GM23338 (cell line): ENCODE data around the gene HK2.
"Not testable (repeated sequence)": the region's sequence is repeated elsewhere in the genome, so short reads cannot be mapped to it uniquely, and the experiment has no call there.

ENCODE experiments used
- CREB1 ChIP-seq: fragments of 250-450 bp; sonication (Bioruptor Pico); IDR thresholded peaks from 2 replicates; pipeline ENCODE4 v1.5.0; 2020; ENCODE audit warnings: low read depth, mild to moderate bottlenecking, moderate library complexity
- EZH2 ChIP-seq: fragments of 200-600 bp; sonication (generic); IDR thresholded peaks from one replicate; pipeline ENCODE4 v1.8.0; 2017; ENCODE audit warnings: antibody characterized with exemption, mild to moderate bottlenecking, low read depth; ENCODE audit not compliant: unreplicated experiment
- EZH2phosphoT487 ChIP-seq: fragments of 200-600 bp; sonication (generic); IDR thresholded peaks from one replicate; pipeline ENCODE4 v1.8.1; 2018; ENCODE audit warnings: antibody characterized with exemption; ENCODE audit not compliant: unreplicated experiment
- JUNB ChIP-seq: IDR thresholded peaks from one replicate; pipeline ENCODE4 v1.6.1; 2016; ENCODE audit warnings: antibody characterized with exemption; ENCODE audit not compliant: unreplicated experiment
- NANOG ChIP-seq: IDR thresholded peaks from 2 replicates; pipeline ENCODE4 v1.6.1; 2016; ENCODE audit warnings: antibody characterized with exemption, borderline replicate concordance
- POLR2AphosphoS5 ChIP-seq: IDR thresholded peaks from 2 replicates; pipeline ENCODE4 v1.6.1; 2016; ENCODE audit warnings: antibody characterized with exemption, low read depth
- STAT1 ChIP-seq: IDR thresholded peaks from one replicate; pipeline ENCODE4 v1.6.1; 2016; ENCODE audit warnings: antibody characterized with exemption; ENCODE audit not compliant: unreplicated experiment
- ZNF114 ChIP-seq: fragments of 250-450 bp; sonication (Bioruptor Pico); IDR thresholded peaks from 2 replicates; pipeline ENCODE4 v1.5.0; 2020; ENCODE audit warnings: mild to moderate bottlenecking, moderate library complexity
- ZNF331 ChIP-seq: fragments of 250-450 bp; sonication (Bioruptor Pico); IDR thresholded peaks from 2 replicates; pipeline ENCODE4 v1.5.0; 2020; ENCODE audit warnings: low read depth, mild to moderate bottlenecking, moderate library complexity
- TF ChIP-seq, protein P1 (sequence below), 2 experiments: fragments of 200-600 bp in 1 of 2; sonication (generic) in 1 of 2; conservative IDR thresholded peaks; 2 replicates each; pipeline versions ENCODE4 v1.5.1 to v1.6.1; 2016 to 2017; ENCODE audit warnings: antibody characterized with exemption in 2 of 2, low read depth in 2 of 2, mild to moderate bottlenecking in 2 of 2, moderate library complexity in 1 of 2
- TF ChIP-seq, protein P2 (sequence below): IDR thresholded peaks from one replicate; pipeline ENCODE4 v1.6.1; 2018; ENCODE audit warnings: antibody characterized with exemption; ENCODE audit not compliant: unreplicated experiment
- TF ChIP-seq, protein P3 (sequence below): IDR thresholded peaks from 2 replicates; pipeline ENCODE4 v1.6.1; 2016; ENCODE audit warnings: antibody characterized with exemption
- TF ChIP-seq, protein P4 (sequence below): fragments of 250-450 bp; sonication (Bioruptor Pico); IDR thresholded peaks from 2 replicates; pipeline ENCODE4 v1.5.0; 2020; ENCODE audit warnings: mild to moderate bottlenecking, moderate library complexity

DNA sequence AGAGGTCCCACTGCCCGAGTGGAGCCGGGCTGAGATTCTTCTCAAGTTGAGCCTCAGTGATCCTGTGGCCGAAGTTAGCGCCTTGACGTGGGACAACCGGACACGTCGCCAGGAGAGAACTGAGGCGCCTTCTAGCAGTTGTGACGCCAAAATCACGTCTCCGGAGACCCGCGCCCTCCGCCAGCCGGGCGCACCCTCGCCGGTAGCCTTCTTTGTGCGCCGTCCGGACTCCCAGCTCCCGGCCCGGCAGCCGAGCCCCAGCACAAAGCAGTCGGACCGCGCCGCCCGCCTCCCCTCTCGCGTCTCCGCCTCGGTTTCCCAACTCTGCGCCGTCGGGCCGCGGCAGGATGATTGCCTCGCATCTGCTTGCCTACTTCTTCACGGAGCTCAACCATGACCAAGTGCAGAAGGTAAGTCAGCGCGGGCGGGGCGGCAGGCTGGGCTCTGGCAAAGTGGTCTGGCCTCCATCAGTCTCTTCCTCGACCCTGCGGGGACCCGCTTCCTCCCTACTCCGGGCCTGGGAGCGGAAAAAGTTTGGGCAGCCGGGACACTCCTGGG lies 386 bp downstream of the HK2 start:
- TF ChIP-seq, protein P1, sequence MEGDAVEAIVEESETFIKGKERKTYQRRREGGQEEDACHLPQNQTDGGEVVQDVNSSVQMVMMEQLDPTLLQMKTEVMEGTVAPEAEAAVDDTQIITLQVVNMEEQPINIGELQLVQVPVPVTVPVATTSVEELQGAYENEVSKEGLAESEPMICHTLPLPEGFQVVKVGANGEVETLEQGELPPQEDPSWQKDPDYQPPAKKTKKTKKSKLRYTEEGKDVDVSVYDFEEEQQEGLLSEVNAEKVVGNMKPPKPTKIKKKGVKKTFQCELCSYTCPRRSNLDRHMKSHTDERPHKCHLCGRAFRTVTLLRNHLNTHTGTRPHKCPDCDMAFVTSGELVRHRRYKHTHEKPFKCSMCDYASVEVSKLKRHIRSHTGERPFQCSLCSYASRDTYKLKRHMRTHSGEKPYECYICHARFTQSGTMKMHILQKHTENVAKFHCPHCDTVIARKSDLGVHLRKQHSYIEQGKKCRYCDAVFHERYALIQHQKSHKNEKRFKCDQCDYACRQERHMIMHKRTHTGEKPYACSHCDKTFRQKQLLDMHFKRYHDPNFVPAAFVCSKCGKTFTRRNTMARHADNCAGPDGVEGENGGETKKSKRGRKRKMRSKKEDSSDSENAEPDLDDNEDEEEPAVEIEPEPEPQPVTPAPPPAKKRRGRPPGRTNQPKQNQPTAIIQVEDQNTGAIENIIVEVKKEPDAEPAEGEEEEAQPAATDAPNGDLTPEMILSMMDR (conservative IDR thresholded peaks at IDR 0.05; ENCODE audit: low read depth in 2 of 2) = not testable (repeated sequence)
- not testable (repeated sequence) for TF ChIP-seq JUNB; STAT1; EZH2; POLR2AphosphoS5; EZH2phosphoT487; CREB1; ZNF114; ZNF331 (CRISPR knock-in tag); NANOG
- TF ChIP-seq, protein P2, sequence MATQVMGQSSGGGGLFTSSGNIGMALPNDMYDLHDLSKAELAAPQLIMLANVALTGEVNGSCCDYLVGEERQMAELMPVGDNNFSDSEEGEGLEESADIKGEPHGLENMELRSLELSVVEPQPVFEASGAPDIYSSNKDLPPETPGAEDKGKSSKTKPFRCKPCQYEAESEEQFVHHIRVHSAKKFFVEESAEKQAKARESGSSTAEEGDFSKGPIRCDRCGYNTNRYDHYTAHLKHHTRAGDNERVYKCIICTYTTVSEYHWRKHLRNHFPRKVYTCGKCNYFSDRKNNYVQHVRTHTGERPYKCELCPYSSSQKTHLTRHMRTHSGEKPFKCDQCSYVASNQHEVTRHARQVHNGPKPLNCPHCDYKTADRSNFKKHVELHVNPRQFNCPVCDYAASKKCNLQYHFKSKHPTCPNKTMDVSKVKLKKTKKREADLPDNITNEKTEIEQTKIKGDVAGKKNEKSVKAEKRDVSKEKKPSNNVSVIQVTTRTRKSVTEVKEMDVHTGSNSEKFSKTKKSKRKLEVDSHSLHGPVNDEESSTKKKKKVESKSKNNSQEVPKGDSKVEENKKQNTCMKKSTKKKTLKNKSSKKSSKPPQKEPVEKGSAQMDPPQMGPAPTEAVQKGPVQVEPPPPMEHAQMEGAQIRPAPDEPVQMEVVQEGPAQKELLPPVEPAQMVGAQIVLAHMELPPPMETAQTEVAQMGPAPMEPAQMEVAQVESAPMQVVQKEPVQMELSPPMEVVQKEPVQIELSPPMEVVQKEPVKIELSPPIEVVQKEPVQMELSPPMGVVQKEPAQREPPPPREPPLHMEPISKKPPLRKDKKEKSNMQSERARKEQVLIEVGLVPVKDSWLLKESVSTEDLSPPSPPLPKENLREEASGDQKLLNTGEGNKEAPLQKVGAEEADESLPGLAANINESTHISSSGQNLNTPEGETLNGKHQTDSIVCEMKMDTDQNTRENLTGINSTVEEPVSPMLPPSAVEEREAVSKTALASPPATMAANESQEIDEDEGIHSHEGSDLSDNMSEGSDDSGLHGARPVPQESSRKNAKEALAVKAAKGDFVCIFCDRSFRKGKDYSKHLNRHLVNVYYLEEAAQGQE = not testable (repeated sequence)
- TF ChIP-seq, protein P3, sequence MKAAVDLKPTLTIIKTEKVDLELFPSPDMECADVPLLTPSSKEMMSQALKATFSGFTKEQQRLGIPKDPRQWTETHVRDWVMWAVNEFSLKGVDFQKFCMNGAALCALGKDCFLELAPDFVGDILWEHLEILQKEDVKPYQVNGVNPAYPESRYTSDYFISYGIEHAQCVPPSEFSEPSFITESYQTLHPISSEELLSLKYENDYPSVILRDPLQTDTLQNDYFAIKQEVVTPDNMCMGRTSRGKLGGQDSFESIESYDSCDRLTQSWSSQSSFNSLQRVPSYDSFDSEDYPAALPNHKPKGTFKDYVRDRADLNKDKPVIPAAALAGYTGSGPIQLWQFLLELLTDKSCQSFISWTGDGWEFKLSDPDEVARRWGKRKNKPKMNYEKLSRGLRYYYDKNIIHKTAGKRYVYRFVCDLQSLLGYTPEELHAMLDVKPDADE = not testable (repeated sequence)
- TF ChIP-seq, protein P4, sequence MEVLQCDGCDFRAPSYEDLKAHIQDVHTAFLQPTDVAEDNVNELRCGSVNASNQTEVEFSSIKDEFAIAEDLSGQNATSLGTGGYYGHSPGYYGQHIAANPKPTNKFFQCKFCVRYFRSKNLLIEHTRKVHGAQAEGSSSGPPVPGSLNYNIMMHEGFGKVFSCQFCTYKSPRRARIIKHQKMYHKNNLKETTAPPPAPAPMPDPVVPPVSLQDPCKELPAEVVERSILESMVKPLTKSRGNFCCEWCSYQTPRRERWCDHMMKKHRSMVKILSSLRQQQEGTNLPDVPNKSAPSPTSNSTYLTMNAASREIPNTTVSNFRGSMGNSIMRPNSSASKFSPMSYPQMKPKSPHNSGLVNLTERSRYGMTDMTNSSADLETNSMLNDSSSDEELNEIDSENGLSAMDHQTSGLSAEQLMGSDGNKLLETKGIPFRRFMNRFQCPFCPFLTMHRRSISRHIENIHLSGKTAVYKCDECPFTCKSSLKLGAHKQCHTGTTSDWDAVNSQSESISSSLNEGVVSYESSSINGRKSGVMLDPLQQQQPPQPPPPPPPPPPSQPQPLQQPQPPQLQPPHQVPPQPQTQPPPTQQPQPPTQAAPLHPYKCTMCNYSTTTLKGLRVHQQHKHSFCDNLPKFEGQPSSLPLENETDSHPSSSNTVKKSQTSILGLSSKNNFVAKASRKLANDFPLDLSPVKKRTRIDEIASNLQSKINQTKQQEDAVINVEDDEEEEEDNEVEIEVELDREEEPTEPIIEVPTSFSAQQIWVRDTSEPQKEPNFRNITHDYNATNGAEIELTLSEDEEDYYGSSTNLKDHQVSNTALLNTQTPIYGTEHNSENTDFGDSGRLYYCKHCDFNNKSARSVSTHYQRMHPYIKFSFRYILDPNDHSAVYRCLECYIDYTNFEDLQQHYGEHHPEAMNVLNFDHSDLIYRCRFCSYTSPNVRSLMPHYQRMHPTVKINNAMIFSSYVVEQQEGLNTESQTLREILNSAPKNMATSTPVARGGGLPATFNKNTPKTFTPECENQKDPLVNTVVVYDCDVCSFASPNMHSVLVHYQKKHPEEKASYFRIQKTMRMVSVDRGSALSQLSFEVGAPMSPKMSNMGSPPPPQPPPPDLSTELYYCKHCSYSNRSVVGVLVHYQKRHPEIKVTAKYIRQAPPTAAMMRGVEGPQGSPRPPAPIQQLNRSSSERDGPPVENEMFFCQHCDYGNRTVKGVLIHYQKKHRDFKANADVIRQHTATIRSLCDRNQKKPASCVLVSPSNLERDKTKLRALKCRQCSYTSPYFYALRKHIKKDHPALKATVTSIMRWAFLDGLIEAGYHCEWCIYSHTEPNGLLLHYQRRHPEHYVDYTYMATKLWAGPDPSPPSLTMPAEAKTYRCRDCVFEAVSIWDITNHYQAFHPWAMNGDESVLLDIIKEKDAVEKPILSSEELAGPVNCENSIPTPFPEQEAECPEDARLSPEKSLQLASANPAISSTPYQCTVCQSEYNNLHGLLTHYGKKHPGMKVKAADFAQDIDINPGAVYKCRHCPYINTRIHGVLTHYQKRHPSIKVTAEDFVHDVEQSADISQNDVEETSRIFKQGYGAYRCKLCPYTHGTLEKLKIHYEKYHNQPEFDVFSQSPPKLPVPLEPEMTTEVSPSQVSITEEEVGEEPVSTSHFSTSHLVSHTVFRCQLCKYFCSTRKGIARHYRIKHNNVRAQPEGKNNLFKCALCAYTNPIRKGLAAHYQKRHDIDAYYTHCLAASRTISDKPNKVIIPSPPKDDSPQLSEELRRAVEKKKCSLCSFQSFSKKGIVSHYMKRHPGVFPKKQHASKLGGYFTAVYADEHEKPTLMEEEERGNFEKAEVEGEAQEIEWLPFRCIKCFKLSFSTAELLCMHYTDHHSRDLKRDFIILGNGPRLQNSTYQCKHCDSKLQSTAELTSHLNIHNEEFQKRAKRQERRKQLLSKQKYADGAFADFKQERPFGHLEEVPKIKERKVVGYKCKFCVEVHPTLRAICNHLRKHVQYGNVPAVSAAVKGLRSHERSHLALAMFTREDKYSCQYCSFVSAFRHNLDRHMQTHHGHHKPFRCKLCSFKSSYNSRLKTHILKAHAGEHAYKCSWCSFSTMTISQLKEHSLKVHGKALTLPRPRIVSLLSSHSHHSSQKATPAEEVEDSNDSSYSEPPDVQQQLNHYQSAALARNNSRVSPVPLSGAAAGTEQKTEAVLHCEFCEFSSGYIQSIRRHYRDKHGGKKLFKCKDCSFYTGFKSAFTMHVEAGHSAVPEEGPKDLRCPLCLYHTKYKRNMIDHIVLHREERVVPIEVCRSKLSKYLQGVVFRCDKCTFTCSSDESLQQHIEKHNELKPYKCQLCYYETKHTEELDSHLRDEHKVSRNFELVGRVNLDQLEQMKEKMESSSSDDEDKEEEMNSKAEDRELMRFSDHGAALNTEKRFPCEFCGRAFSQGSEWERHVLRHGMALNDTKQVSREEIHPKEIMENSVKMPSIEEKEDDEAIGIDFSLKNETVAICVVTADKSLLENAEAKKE (CRISPR knock-in tag) = not testable (repeated sequence)
